Kidney epithelial cell (primary cell): ENCODE results near the gene OVAAL. TPM values are rescaled to one million over a fixed set of nuclear protein-coding genes. Genes with fewer than 3 reads are reported as not detected.
"Not testable (repeated sequence)": the region's sequence is repeated elsewhere in the genome, so short reads cannot be mapped to it uniquely, and the experiment has no call there.

ENCODE experiments used
- DNase-seq: peaks from one replicate; pipeline ENCODE4 v3.0.0-alpha.2; 2010; ENCODE audit warnings: low read depth
- H3K27me3 ChIP-seq: 2 replicates; pipeline ENCODE4 v1.6.0; 2011; ENCODE audit warnings: low read length; ENCODE audit not compliant: control insufficient read depth, insufficient read depth
- H3K36me3 ChIP-seq: 2 replicates; pipeline ENCODE4 v1.5.1; 2011; ENCODE audit warnings: low read length; ENCODE audit not compliant: control insufficient read depth, insufficient read depth
- H3K4me3 ChIP-seq: 2 replicates; pipeline ENCODE4 v1.5.1; 2011; ENCODE audit warnings: low read depth, mild to moderate bottlenecking, control low read depth, low read length
- CTCF ChIP-seq: IDR thresholded peaks from 2 replicates; pipeline ENCODE4 v1.5.1; 2011; ENCODE audit warnings: mild to moderate bottlenecking, moderate library complexity, low read length, control low read depth, inconsistent platforms; ENCODE audit not compliant: insufficient read depth, poor library complexity, severe bottlenecking
- total RNA-seq: library from RNA; depleted of rRNA; stranded (reverse); fragments of >200 nt; gene quantifications from 2 replicates; pipeline ENCODE4 v1.2.3, GENCODE V29; 2015

The OVAAL gene
- total RNA-seq, 1 donor from 2014 or later = not detected

GRCh38 chr1:180542113-180542837 is 16.5 kb upstream of the OVAAL start:
- TF ChIP-seq CTCF = no peak
- no peak for DNase-seq
- Histone ChIP-seq H3K36me3 (no peaks in the 10 kb centered on the region), H3K4me3 (no peak overlapping the region), H3K27me3 (no peaks in the 10 kb centered on the region)

- H3K36me3 ChIP-seq = no peaks in the 10 kb centered on the region
- TF ChIP-seq CTCF = no peak
- no peaks in the 10 kb centered on the region for H3K27me3 ChIP-seq
- no peak for DNase-seq
- no peak overlapping the region for H3K4me3 ChIP-seq
Observed at GRCh38 chr1:180542838-180543145, 16.0 kb upstream of the OVAAL start.

DNA sequence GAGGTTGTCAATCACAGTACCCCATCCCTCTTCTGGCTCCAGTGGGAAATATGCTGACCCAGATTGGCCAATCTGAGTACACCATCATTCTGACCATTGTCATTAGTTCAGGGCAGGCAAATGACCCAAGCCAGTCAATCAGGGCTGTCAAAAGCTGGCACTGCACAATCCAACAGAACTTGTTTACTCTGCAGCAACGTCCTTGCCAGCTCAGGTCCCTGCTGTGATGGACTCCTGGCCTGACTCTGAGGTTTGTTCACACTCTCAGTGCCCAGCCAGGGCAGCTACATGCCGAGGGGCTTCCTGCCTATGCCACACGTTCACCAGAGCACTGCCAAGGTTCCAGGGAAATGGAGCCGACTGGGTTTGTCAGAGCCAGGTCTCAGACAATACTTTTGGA is 14.7 kb upstream of the OVAAL start:
- Histone ChIP-seq H3K27me3 (no peaks in the 10 kb centered on the region), H3K36me3 (no peaks in the 10 kb centered on the region), H3K4me3 (no peak overlapping the region)
- DNase-seq = no peak
- TF ChIP-seq CTCF = no peak

DNA sequence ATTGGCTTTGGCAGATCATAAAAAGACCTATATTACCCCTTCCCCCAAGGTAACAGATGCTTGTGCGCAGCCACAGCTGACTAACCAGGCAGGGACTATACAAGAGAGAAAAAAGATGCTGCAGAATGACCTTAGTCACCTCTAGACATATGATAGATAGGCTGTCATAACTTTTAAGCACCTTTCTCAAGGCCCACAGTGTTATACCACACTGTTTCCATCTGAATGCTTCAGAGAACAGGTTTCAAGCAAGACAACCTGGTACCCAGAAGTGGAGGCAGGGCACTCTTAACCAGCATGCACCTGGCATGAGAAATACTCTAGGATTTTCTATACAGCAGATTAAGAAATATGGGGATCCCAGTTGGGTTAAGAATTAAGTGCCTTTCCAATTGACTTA is 12.8 kb upstream of the OVAAL start:
- Histone ChIP-seq H3K27me3 (no peaks in the 10 kb centered on the region), H3K36me3 (no peaks in the 10 kb centered on the region), H3K4me3 (no peak overlapping the region)
- no peak for TF ChIP-seq CTCF
- DNase-seq = no peak

- Histone ChIP-seq H3K4me3 (no peak overlapping the region), H3K27me3 (no peaks in the 10 kb centered on the region), H3K36me3 (no peaks in the 10 kb centered on the region)
- TF ChIP-seq CTCF = no peak
- peak; percentile 56 for DNase-seq
Observed at GRCh38 chr1:180548686-180549317, 10.0 kb upstream of the OVAAL start.

- DNase-seq = not testable (repeated sequence)
Observed at GRCh38 chr1:180549770-180550169, 9.0 kb upstream of the OVAAL start.

More at GRCh38 chr1:180549770-180550169, 9.0 kb upstream of the OVAAL start:
- H3K4me3 ChIP-seq, H3K27me3 ChIP-seq, H3K36me3 ChIP-seq: not testable (repeated sequence)
